ENCODE measurements around the gene NELFCD.
"Not testable (repeated sequence)": the region's sequence is repeated elsewhere in the genome, so short reads cannot be mapped to it uniquely, and the experiment has no call there.

NELFCD gene

DNA sequence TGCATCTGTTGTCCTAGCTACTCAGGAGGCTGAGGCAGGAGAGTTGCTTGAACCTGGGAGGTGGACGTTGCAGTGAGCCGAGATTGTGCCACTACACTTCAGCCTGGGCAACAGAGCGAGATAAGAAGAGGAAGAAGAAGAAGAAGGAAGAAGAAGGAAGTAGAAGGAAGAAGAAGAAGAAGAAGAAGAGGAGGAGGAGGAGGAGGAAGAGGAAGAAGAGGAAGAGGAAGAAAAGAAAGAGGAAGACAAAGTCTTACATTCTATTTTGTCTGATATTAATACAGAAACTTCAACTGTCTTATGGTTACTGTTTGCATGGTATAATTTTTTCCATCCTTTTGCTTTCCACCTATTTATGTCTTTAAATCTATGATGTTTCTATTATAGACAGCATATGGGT is 7.2 kb upstream of the NELFCD start:
- DNase-seq: no peak

- DNase-seq: no peak
Measured at GRCh38 chr20:58975353-58975752, 5.7 kb upstream of the NELFCD start.

DNA sequence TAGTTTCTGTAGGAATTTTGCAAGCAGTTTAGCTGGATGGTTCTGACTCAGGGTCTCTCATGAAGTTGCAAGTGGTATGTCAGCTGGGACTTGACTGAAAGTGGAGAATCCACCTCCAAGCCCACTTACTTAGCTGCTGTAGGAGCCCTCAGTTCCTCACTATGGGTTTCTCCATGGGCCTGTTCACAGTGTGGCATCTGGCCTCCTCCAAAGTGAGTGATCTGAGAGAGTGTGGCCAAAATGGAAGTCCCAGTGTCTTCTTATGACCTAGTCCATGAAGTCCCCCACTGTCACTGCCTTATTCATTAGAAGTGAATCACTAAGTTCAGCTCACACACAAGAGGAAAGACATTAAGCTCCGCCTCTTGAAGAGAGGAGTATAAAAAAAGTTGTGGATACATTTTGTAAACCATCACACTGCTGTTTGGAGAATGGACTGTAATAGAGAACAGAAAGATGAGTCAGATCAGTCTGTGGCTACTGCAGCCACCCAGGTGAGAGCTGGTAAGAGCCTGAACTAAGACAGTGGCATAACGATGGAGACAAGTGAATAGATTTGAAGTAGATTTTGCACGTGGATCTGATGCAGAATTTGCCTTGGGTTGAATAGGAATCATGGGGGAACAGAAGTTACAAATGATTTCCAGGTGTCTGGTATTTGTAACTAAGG is 4.9 kb upstream of the NELFCD start:
- no peak for DNase-seq

DNA sequence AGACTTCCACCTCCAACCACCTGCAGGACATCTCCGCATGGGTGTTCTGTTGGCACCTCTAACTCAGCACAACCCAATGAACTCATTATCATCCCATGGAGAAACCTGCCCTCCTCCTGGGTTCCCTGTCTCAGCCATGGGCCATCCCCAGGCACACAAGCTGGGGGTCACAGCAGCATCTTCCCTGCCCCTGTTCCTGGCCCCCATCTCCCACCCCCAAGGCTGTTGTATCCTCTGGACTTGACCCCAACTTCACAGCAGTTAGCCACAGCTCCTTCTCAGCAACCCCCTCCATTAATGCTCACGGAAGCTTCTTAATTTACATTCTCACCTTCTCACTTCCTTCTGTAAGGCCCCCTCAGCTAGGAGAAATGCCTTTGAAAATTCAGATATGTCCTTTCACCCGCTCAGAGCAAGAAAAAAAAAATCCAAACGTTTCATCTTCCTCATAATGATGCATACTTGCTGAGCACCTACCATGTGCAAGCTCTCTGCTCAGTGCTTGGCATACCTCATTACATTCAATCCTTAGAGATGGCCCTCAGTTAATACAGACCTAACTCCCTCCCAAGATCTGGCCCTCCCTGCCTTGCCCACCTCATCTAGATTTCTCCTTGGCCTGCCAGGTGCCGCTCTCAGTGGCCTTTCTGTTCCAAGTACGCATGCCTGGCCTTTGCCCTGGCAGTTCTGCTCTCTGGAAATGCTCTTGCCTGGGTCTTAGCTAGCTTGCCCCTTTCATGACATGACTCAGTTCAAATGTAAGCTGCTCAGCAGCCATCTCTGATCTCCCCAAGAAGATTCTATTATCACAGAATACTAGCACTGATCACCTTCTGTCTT is 2.5 kb upstream of the NELFCD start:
- no peak for DNase-seq

- peak; percentile 17 for DNase-seq
Measured at GRCh38 chr20:58981628-58982364, 740 bp downstream of the NELFCD start.

- no peak for DNase-seq
Measured at GRCh38 chr20:58982406-58983114, 1.5 kb downstream of the NELFCD start.

DNA sequence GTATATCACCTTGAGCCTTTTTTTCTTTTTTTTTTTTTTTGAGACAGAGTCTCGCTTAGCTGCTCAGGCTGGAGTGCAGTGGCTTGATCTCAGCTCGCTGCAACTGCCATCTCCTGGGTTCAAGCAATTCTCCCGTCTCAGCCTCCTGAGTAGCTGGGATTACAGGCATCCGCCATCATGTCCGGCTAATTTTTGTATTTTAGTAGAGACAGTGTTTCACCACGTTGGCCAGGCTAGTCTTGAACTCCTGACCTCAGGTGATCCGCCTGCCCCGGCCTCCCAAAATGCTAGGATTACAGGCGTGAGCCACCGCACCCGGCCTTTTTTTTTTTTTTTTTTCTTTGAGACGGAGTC is 2.0 kb downstream of the NELFCD start:
- DNase-seq: not testable (repeated sequence)

- no peak for DNase-seq
Measured at GRCh38 chr20:58984691-58985090, 3.6 kb downstream of the NELFCD start.

DNA sequence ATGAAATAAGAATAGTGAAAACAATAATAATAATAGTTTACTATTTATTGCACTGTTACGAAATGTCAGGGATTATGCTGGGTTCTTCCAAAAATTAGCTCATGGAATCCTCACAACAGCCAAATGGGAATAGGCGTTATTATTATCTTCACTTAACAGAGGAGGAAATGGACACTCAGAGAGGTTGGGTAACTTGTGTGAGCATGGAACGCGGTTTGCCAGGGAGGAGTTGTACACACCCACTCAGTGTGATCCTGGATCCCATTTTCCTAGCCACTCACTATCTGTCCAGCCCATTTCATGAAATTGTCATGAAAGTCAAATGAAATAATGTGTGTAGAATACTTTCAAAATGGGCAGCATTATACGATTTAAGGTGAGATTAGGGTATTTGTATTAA is 4.6 kb downstream of the NELFCD start:
- DNase-seq: no peak

GRCh38 chr20:58986286-58986967 is 5.4 kb downstream of the NELFCD start:
- no peak for DNase-seq

GRCh38 chr20:58986968-58987517 is 6.0 kb downstream of the NELFCD start:
- DNase-seq: no peak

GRCh38 chr20:58987790-58988564 is 6.9 kb downstream of the NELFCD start:
- no peak for DNase-seq

GRCh38 chr20:58988565-58988882 is 7.5 kb downstream of the NELFCD start:
- DNase-seq: no peak

DNA sequence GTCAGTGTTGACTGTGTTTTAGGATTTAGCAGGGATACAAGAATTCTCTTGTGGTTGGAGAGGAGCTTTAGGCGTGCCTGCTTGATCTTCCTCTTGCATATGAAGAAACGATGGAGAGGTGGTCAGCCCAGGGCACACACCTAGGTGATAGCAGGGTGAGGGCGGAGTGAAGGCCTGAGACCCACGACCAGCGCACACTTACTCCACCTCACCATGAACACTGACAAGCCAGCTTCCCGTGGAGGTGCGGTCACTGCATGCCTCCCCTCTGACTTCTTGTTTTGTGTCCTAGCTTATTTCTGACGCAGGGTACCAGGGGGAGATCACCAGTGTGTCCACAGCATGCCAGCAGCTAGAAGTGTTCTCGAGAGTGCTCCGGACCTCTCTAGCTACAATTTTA is 8.1 kb downstream of the NELFCD start:
- no peak for DNase-seq

DNA sequence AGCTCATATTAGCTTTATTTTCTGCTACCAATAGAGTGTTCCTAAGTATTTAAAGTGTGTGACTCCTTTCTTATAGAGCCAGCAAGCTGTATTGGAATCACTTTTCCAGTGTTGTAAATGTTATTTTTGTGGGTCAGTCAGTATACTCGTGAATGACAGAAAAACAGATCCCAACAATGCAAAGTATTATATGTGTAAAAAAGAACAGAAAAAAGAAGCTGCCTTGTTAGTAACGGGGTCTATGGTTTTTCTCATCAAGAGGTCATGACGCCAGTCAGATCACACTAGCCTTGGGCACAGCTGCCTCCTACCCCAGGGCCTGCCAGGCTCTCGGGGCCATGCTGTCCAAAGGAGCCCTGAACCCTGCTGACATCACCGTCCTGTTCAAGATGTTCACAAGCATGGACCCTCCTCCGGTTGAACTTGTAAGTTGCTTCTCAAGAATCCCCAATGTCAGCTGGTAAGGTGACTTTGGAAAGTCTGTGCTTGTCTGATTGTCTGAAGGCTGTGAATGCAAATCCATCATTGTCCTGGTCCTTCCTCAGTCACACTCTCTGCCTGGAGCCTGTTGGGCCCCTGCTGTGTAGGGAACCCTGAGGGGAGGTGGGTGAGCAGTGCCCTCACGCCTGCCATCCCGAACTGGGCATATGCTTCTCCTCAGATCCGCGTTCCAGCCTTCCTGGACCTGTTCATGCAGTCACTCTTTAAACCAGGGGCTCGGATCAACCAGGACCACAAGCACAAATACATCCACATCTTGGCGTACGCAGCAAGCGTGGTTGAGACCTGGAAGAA is 9.8 kb downstream of the NELFCD start:
- no peak for DNase-seq

DNA sequence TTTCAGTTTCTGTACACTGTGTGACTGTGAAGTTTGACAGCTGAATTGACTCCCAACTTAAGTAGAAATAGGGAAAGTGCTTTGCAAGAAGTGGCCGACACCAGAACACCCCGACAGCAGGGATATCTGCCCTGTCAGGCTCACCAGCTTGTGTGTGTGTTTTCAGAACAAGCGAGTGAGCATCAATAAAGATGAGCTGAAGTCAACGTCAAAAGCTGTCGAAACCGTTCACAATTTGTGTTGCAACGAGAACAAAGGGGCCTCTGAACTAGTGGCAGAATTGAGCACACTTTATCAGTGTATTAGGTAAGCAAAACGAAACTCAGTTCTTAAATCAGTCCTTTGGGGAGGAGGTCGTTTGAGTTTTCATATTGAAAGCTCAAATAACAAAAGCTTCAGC is 10.7 kb downstream of the NELFCD start:
- no peak for DNase-seq

- no peak for DNase-seq
Measured at GRCh38 chr20:58992911-58993310, 11.9 kb downstream of the NELFCD start.

GRCh38 chr20:58993332-58994248 is 12.5 kb downstream of the NELFCD start:
- no peak for DNase-seq

DNA sequence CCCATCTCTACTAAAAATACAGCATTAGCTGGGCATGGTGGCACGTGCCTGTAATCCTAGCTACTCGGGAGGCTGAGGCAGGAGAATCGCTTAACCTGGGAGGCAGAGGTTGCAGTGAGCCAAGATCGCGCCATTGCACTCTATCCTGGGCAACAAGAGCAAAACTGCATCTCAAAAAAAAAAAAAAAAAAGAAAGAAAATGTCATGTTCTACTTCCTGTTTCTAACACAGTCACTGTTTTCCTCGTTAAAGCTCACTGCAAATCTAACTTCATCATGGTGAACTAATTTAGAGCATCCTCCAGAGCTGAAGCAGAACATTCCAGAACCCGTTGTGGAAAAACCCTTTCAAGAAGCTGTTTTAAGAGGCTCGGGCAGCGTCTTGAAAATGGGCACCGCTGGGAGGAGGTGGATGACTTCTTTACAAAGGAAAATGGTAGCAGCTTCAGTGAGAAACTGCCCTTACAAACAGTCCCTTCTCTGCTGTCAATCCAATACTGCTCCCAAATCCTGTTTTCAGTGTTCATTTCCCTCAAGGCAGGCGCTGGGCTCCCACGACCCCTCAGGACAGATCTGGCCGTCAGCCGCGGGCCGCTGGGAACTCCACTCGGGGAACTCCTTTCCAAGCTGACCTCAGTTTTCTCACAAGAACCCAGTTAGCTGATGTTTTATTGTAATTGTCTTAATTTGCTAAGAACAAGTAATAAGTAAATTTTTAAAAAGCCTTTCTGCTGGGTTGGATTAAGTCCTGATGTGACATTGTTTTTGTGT is 13.5 kb downstream of the NELFCD start:
- no peak for DNase-seq

All from stimulated activated CD4-positive, alpha-beta T cell treated with anti-CD3 and anti-CD28 coated beads, Interleukin-4, amount 100 ng/mL, for 1 hour (primary cell).